ENCODE data around the gene ESR1.

DNA sequence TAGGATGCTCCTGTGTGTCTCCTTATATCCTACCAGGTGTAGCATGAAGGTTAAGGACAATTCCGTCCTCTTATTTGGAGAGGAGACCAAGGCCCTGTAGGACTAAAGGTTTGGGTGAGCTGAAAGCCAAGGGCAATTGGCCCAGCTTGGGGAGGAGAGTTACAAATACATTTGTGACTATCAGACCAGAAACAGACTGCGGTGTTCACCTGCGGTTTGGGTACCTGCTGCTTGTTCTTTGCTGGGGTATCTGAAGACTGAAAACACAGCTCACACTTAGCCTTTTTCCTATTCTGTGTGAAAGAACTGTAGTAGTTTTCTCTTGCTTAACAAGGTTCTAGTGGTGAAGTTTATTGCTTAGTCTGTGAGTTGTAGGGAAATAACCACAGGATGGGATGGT is 55.0 kb downstream of the ESR1 start:
- TF ChIP-seq CTCF (optimal IDR thresholded peaks at IDR 0.05 in 1 of 3, IDR thresholded peaks at IDR 0.05 in 1 of 3, conservative IDR thresholded peaks at IDR 0.05 in 1 of 3; ENCODE audit: extremely low read depth in 1 of 3, insufficient read depth in 2 of 3, low read length in 3 of 3) (no peak), EZH2 (IDR thresholded peaks at IDR 0.05; ENCODE audit: low read length) (no peak)

Measured in keratinocyte (primary cell).